HepG2 (cell line): ENCODE results near the gene TMEM167A. TPM values are rescaled to one million over a fixed set of nuclear protein-coding genes. Genes with fewer than 3 reads are reported as not detected.

ENCODE experiments used
- FOSL1 ChIP-seq: sonication (generic); formaldehyde crosslinking; IDR thresholded peaks from 2 replicates; pipeline ENCODE4 v1.9.0; 2021; ENCODE audit warnings: missing genetic modification reagents, borderline replicate concordance
- HOXA5 ChIP-seq: sonication (generic); formaldehyde crosslinking; IDR thresholded peaks from 2 replicates; pipeline ENCODE4 v1.4.0; 2020; ENCODE audit warnings: missing genetic modification reagents
- MED1 ChIP-seq: sonication (generic); formaldehyde crosslinking; IDR thresholded peaks from 2 replicates; pipeline ENCODE4 v1.4.0; 2020; ENCODE audit warnings: missing genetic modification reagents
- MED8 ChIP-seq: sonication (generic); formaldehyde crosslinking; IDR thresholded peaks from 2 replicates; pipeline ENCODE4 v1.8.1; 2023; ENCODE audit warnings: mild to moderate bottlenecking, missing genetic modification reagents; ENCODE audit not compliant: insufficient replicate concordance
- MEIS2 ChIP-seq: sonication (generic); formaldehyde crosslinking; IDR thresholded peaks from 2 replicates; pipeline ENCODE4 v1.9.0; 2021; ENCODE audit warnings: mild to moderate bottlenecking, missing genetic modification reagents
- ONECUT2 ChIP-seq: sonication (generic); formaldehyde crosslinking; IDR thresholded peaks from 2 replicates; pipeline ENCODE4 v1.4.0; 2020; ENCODE audit warnings: missing genetic modification reagents
- SCMH1 ChIP-seq: sonication (generic); formaldehyde crosslinking; IDR thresholded peaks from 2 replicates; pipeline ENCODE4 v1.9.0; 2021; ENCODE audit warnings: missing genetic modification reagents, mild to moderate bottlenecking, borderline replicate concordance
- ZBTB42 ChIP-seq: sonication (generic); formaldehyde crosslinking; IDR thresholded peaks from 2 replicates; pipeline ENCODE4 v1.5.0; 2020; ENCODE audit warnings: mild to moderate bottlenecking, missing genetic modification reagents
- ZFYVE20 ChIP-seq: sonication (generic); formaldehyde crosslinking; IDR thresholded peaks from 2 replicates; pipeline ENCODE4 v1.8.0; 2023; ENCODE audit warnings: low read depth, mild to moderate bottlenecking, moderate library complexity, missing genetic modification reagents, borderline replicate concordance
- ZNF224 ChIP-seq: sonication (generic); formaldehyde crosslinking; IDR thresholded peaks from 2 replicates; pipeline ENCODE4 v1.5.0; 2020; ENCODE audit warnings: mild to moderate bottlenecking, missing genetic modification reagents
- ZNF260 ChIP-seq: sonication (generic); formaldehyde crosslinking; IDR thresholded peaks from 2 replicates; pipeline ENCODE4 v1.4.0; 2020; ENCODE audit warnings: missing genetic modification reagents, low read depth, mild to moderate bottlenecking, borderline replicate concordance
- polyA plus RNA-seq, 8 experiments: library from polyadenylated mRNA; depleted of rRNA in 3 of 8; stranded (reverse) in 7 of 8; unstranded in 1 of 8; fragments of >200 nt; fragmentation: Illumina TruSeq in 4 of 8; extraction: Trizol in 4 of 8; gene quantifications; 2 replicates each; pipeline versions ENCODE4 v1.2.1 to v1.2.3, GENCODE V29; 2011 to 2016; ENCODE audit warnings: low read depth in 4 of 8, missing spikeins in 1 of 8, mixed read lengths in 1 of 8; ENCODE audit not compliant: insufficient read depth in 1 of 8
- total RNA-seq, 5 experiments: library from RNA; depleted of rRNA; stranded (reverse); fragments of >200 nt; fragmentation: Illumina TruSeq; extraction: Trizol; gene quantifications; 2 replicates each; pipeline ENCODE4 v1.2.3, GENCODE V29; 2016; ENCODE audit warnings: low read depth in 1 of 5
- TF ChIP-seq, protein P1 (sequence below): sonication (generic); formaldehyde crosslinking; conservative IDR thresholded peaks from 2 replicates; pipeline ENCODE4 v1.4.0; 2020; ENCODE audit warnings: missing genetic modification reagents
- TF ChIP-seq, protein P2 (sequence below): sonication (generic); formaldehyde crosslinking; IDR thresholded peaks from 2 replicates; pipeline ENCODE4 v1.8.1; 2023; ENCODE audit warnings: mild to moderate bottlenecking, moderate library complexity, missing genetic modification reagents
- TF ChIP-seq, protein P3 (sequence below): sonication (generic); formaldehyde crosslinking; IDR thresholded peaks from 2 replicates; pipeline ENCODE4 v1.4.0; 2020; ENCODE audit warnings: missing genetic modification reagents, borderline replicate concordance
- TF ChIP-seq, protein P4 (sequence below): sonication (generic); formaldehyde crosslinking; IDR thresholded peaks from 2 replicates; pipeline ENCODE4 v1.8.0; 2022; ENCODE audit warnings: mild to moderate bottlenecking, missing genetic modification reagents, borderline replicate concordance
- TF ChIP-seq, protein P5 (sequence below): sonication (generic); formaldehyde crosslinking; IDR thresholded peaks from 2 replicates; pipeline ENCODE4 v1.5.1; 2020; ENCODE audit warnings: missing genetic modification reagents, mild to moderate bottlenecking, borderline replicate concordance

The TMEM167A gene
- total and polyA plus RNA-seq, 2 of the 13 experiments (the other 11 are each of a cell fraction or from before 2014, with no cell fraction given), result 47.0 to 78.7 TPM

DNA sequence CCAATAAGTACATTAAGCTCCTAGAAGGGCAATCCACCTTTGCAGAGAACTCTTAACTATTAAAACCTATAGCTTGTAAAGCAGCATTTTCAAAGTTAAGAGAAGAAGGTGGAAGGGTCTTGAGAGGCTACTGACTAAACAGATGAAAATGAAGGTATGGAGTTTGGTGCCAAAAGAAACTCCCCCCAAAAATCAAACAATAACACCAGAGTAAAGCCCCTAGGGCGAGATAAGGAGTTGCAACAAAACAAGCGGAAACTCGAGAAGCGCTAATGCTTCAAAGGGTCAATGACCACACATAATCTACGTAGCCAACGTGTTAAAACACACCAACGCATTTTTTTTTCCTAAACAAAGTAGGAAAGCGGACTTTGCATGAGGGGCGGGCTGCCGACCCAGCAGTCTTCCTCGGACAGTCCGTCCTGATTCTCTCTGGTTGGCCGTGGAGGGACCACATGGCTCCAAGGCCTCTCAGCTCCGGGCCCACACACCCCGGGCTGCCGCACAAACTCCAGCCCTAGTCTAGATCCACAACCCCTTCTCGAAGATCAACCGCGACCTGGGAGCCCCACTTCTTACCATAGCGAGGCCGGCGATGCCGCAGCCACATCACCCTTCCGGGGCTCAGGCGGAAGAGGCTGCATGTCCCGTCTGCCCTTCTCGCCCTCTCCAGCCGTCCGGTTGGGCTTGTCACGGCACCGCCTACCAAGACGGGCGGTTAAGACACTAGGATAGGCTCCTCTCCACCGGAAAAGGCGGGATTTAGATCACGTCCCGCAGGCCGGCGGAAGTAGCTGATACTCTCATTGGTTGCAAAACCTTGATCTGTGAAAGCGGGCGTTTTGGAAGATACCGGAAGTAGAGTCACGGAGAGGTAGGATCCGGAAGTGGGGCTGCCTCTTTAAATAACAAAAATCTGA is at the start of gene TMEM167A, which contains the start of gene XRCC4 (continued):
- no peak for TF ChIP-seq ZFYVE20 (CRISPR knock-in tag)
- TF ChIP-seq SCMH1 (CRISPR knock-in tag), result no peak
- TF ChIP-seq ONECUT2, result no peak
- TF ChIP-seq, protein P1, sequence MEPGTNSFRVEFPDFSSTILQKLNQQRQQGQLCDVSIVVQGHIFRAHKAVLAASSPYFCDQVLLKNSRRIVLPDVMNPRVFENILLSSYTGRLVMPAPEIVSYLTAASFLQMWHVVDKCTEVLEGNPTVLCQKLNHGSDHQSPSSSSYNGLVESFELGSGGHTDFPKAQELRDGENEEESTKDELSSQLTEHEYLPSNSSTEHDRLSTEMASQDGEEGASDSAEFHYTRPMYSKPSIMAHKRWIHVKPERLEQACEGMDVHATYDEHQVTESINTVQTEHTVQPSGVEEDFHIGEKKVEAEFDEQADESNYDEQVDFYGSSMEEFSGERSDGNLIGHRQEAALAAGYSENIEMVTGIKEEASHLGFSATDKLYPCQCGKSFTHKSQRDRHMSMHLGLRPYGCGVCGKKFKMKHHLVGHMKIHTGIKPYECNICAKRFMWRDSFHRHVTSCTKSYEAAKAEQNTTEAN (CRISPR knock-in tag), result no peak
- no peak for TF ChIP-seq FOSL1 (CRISPR knock-in tag)
- TF ChIP-seq MED8 (CRISPR knock-in tag), result peak; percentile 26
- TF ChIP-seq, protein P2, sequence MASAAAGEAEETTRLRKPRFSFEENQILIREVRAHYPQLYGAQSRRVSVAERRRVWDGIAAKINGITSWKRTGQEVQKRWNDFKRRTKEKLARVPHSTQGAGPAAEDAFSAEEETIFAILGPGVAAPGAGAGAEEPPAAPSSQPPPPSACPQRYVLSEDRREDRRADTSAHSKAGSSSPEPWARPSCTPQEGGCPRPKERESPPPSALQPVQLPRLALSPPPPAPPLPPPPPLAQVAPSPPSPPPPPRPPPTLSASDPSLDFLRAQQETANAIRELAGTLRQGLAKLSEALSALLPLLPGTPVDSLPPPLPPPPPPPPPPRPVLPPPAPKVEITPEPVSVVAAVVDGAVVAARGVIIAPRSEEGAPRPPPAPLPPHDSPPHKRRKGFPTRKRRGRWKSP, result no peak
- TF ChIP-seq, protein P3, sequence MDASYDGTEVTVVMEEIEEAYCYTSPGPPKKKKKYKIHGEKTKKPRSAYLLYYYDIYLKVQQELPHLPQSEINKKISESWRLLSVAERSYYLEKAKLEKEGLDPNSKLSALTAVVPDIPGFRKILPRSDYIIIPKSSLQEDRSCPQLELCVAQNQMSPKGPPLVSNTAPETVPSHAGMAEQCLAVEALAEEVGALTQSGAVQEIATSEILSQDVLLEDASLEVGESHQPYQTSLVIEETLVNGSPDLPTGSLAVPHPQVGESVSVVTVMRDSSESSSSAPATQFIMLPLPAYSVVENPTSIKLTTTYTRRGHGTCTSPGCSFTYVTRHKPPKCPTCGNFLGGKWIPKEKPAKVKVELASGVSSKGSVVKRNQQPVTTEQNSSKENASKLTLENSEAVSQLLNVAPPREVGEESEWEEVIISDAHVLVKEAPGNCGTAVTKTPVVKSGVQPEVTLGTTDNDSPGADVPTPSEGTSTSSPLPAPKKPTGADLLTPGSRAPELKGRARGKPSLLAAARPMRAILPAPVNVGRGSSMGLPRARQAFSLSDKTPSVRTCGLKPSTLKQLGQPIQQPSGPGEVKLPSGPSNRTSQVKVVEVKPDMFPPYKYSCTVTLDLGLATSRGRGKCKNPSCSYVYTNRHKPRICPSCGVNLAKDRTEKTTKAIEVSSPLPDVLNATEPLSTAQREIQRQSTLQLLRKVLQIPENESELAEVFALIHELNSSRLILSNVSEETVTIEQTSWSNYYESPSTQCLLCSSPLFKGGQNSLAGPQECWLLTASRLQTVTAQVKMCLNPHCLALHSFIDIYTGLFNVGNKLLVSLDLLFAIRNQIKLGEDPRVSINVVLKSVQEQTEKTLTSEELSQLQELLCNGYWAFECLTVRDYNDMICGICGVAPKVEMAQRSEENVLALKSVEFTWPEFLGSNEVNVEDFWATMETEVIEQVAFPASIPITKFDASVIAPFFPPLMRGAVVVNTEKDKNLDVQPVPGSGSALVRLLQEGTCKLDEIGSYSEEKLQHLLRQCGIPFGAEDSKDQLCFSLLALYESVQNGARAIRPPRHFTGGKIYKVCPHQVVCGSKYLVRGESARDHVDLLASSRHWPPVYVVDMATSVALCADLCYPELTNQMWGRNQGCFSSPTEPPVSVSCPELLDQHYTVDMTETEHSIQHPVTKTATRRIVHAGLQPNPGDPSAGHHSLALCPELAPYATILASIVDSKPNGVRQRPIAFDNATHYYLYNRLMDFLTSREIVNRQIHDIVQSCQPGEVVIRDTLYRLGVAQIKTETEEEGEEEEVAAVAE (CRISPR knock-in tag), result peak; percentile 76; the same call in 1 of the 2 replicates
- peak; percentile 37; the same call in 1 of the 2 replicates for TF ChIP-seq MED1 (CRISPR knock-in tag)
- TF ChIP-seq ZBTB42 (CRISPR knock-in tag), result no peak
- no peak for TF ChIP-seq ZNF224 (CRISPR knock-in tag)
- TF ChIP-seq HOXA5, result peak; percentile 62; the same call in 1 of the 2 replicates
- no peak for TF ChIP-seq ZNF260
- TF ChIP-seq, protein P4, sequence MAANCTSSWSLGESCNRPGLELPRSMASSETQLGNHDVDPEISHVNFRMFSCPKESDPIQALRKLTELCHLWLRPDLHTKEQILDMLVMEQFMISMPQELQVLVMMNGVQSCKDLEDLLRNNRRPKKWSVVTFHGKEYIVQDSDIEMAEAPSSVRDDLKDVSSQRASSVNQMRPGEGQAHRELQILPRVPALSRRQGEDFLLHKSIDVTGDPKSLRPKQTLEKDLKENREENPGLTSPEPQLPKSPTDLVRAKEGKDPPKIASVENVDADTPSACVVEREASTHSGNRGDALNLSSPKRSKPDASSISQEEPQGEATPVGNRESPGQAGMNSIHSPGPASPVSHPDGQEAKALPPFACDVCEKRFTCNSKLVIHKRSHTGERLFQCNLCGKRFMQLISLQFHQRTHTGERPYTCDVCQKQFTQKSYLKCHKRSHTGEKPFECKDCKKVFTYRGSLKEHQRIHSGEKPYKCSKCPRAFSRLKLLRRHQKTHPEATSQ (CRISPR knock-in tag), result peak; percentile 86; the same call in 1 of the 2 replicates
- 0 out of 2 replicates have a peak, but pooled peaks have one; percentile 25 for TF ChIP-seq MEIS2
- TF ChIP-seq, protein P5, sequence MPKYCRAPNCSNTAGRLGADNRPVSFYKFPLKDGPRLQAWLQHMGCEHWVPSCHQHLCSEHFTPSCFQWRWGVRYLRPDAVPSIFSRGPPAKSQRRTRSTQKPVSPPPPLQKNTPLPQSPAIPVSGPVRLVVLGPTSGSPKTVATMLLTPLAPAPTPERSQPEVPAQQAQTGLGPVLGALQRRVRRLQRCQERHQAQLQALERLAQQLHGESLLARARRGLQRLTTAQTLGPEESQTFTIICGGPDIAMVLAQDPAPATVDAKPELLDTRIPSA (CRISPR knock-in tag), result no peak
